Measurements from ENCODE around the gene NMS. TPM values are rescaled to one million over a fixed set of nuclear protein-coding genes. Genes with fewer than 3 reads are reported as not detected.
A peak's percentile ranks its signal among the peaks of the same experiment; 100 is the strongest.

Gene NMS
- total and polyA plus RNA-seq, 2 of the 8 experiments (the other 6 are each of a cell fraction or from before 2014, with no cell fraction given) = not detected

DNA sequence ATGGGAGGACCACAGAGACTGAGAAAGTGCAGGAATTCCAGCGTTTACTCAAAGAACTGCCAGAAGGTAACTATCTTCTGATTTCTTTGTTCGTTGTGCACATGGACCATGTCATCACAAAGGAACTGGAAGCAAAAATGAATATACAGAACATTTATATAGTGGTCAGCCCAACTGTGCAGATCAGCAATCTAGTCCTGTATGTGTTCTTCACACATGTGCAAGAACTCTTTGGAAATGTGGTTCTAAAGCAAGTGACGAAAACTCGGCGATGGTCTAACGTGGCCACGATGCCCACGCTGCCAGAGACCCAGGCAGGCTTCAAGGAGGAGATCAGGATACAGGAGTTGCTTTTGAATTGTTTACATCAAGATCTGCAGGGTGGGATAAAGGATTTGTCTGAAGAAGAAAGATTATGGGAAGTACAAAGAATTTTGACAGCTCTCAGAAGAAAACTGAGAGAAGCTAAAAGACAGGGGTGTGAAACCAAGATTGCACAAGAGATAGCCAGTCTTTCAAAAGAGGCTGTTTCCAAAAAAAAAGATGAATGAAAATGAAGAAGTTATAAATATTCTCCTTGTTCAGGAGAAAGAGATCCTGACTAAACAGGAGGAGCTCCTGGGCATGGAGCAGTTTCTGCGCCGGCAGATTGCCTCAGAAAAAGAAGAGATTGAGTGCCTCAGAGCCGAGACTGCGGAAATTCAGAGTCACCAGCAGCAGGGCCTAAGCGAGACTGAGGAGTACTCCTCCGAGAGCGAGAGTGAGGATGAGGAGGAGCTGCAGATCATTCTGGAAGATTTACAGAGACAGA lies 44.5 kb upstream of the NMS start:
- CTCF ChIA-PET (ENCODE audit: partially characterized antibody) = interaction anchor here (0.8 to 1.7 kb wide), 4 partner anchors 15 to 163 kb away, joined by 3 to 4 read pairs (median 4); no protein-coding TSS in a partner anchor
- no peak for FAIRE-seq
- no peak overlapping the region for H2BK12ac ChIP-seq (ENCODE audit: low read depth, low read length)

More for the DNA sequence above, 44.5 kb upstream of the NMS start:
- 0 out of 2 replicates have a peak overlapping the region, but pooled peaks have one; percentile 18 for H2AFZ ChIP-seq (ENCODE audit: low read length)
- no peak overlapping the region for H3K27ac ChIP-seq (ENCODE audit: low read depth, low read length)
- no peak overlapping the region for H3K56ac ChIP-seq (replicated peaks; ENCODE audit: insufficient read length, low read depth, low read length)
- no peak overlapping the region for H3K4me2 ChIP-seq (ENCODE audit: insufficient read depth in 1 of 2, low read depth in 2 of 2, low read length in 2 of 2)
- no peaks in the 10 kb centered on the region for H3K23me2 ChIP-seq (ENCODE audit: low read depth, low read length)
- POLR2A ChIA-PET (ENCODE audit: partially characterized antibody) = no interaction called here
- H3K79me2 ChIP-seq (ENCODE audit: control insufficient read depth in 1 of 2, insufficient read depth in 2 of 2, low read length in 2 of 2) = no peaks in the 10 kb centered on the region
- no peaks in the 10 kb centered on the region for H3K27me3 ChIP-seq (replicated peaks in 1 of 4; ENCODE audit: control insufficient read depth in 3 of 4, extremely low read depth in 1 of 4, insufficient read depth in 3 of 4, low read length in 3 of 4)
- H3K14ac ChIP-seq (ENCODE audit: insufficient read length) = no peak overlapping the region
- H4K5ac ChIP-seq (ENCODE audit: insufficient read length, low read depth, low read length) = no peak overlapping the region
- no peak overlapping the region for H2BK120ac ChIP-seq (replicated peaks; ENCODE audit: low read depth, low read length)
- no peak overlapping the region for H2BK5ac ChIP-seq (ENCODE audit: low read depth, low read length)
- H3K4me3 ChIP-seq (ENCODE audit: extremely low read depth in 1 of 4, insufficient read depth in 2 of 4, low read depth in 3 of 4, low read length in 4 of 4) = no peak overlapping the region
- no peak overlapping the region for H2AK5ac ChIP-seq (ENCODE audit: low read depth, low read length)
- peaks cover 0 to 4% of the 10 kb centered on the region in 2 experiments; a peak in 1 of 4 replicates for H3K9me3 ChIP-seq (ENCODE audit: insufficient read depth in 2 of 2, low read depth in 1 of 2, low read length in 1 of 2)
- no peaks in the 10 kb centered on the region for H4K20me1 ChIP-seq (replicated peaks in 1 of 2; ENCODE audit: control insufficient read depth in 1 of 2, insufficient read depth in 2 of 2, low read length in 2 of 2)
- TF ChIP-seq JUN (IDR thresholded peaks at IDR 0.05; ENCODE audit: low read depth, low read length) = no peak
- TF ChIP-seq SIN3A (conservative IDR thresholded peaks at IDR 0.05 in 1 of 2, IDR thresholded peaks at IDR 0.05 in 1 of 2; ENCODE audit: low read depth in 1 of 2, low read length in 2 of 2) = no peak
- no peak for TF ChIP-seq SP1 (IDR thresholded peaks at IDR 0.05; ENCODE audit: low read depth, low read length)
- H3K4ac ChIP-seq (replicated peaks; ENCODE audit: insufficient read length, low read depth, low read length) = no peak overlapping the region
- no peak overlapping the region for H4K8ac ChIP-seq (ENCODE audit: extremely low read depth, insufficient read depth, low read length)
- DNase-seq (ENCODE audit: low read depth in 1 of 2, low spot score in 2 of 2) = no peak
- no peaks in the 10 kb centered on the region for H3K36me3 ChIP-seq (ENCODE audit: control insufficient read depth in 2 of 4, insufficient read depth in 4 of 4, low read length in 3 of 4)
- H2BK15ac ChIP-seq (ENCODE audit: low read length) = no peak overlapping the region
- H3K9ac ChIP-seq (replicated peaks in 1 of 4; ENCODE audit: extremely low read depth in 1 of 4, low read depth in 3 of 4, low read length in 3 of 4) = no peak overlapping the region
- no peak overlapping the region for H4K91ac ChIP-seq (replicated peaks; ENCODE audit: insufficient read length, low read length)
- H3K79me1 ChIP-seq (ENCODE audit: low read depth, low read length) = no peaks in the 10 kb centered on the region
- H3K23ac ChIP-seq (ENCODE audit: insufficient read length) = no peak overlapping the region
- H2BK20ac ChIP-seq (ENCODE audit: low read length) = no peak overlapping the region
- 95% methylated on average over 15 of the region's 15 CpGs; no CpG with 5 or more reads in 1 of the 2 experiments for WGBS, 2 experiments (ENCODE audit: extremely low coverage in 1 of 2, insufficient coverage in 1 of 2, insufficient read length in 1 of 2, insufficient replicate concordance in 2 of 2, low coverage in 1 of 2, low lambda C conversion rate in 2 of 2, missing lambda C conversion rate in 1 of 2)
- no peak overlapping the region for H3K18ac ChIP-seq (ENCODE audit: extremely low read depth, low read length)
- peaks cover 0 to 4% (median 1%) of the 10 kb centered on the region in 4 experiments; a peak in 2 of 7 replicates for H3K4me1 ChIP-seq (replicated peaks in 1 of 4; ENCODE audit: control insufficient read depth in 3 of 4, insufficient read depth in 4 of 4, low read length in 3 of 4)

Data from H1 (cell line).